Measurements from ENCODE around the gene MREG.

Gene MREG

GRCh38 chr2:216051350-216051749, 38.0 kb upstream of the MREG start:
- POLR2A ChIA-PET (ENCODE audit: low non-redundant PET): no interaction called here
- CTCF ChIA-PET: interaction anchor here (0.6 to 0.7 kb wide), 2 partner anchors 8 to 11 kb away, joined by 3 read pairs; no protein-coding TSS in a partner anchor
- H3K27ac ChIP-seq: no peak overlapping the region
- no peak for DNase-seq (ENCODE audit: low spot score)
- no peak for TF ChIP-seq CTCF (conservative IDR thresholded peaks at IDR 0.05; ENCODE audit: low read depth)

- no peak for DNase-seq (ENCODE audit: low spot score)
- TF ChIP-seq CTCF (conservative IDR thresholded peaks at IDR 0.05; ENCODE audit: low read depth): no peak
- no peak overlapping the region for H3K27ac ChIP-seq
- POLR2A ChIA-PET (ENCODE audit: low non-redundant PET): no interaction called here
- CTCF ChIA-PET: interaction anchor here (0.6 to 2.0 kb wide), 4 partner anchors 15 to 1431 kb away, joined by 3 to 7 read pairs (median 4); no protein-coding TSS in a partner anchor
Measured at GRCh38 chr2:216049452-216049851, 36.1 kb upstream of the MREG start.

GRCh38 chr2:216047397-216047796, 34.0 kb upstream of the MREG start:
- CTCF ChIA-PET: interaction anchor here (2.0 kb wide), 1 partner anchor 13 kb away, joined by 7 read pairs; no protein-coding TSS in a partner anchor

GRCh38 chr2:216044883-216045486, 31.6 kb upstream of the MREG start:
- H3K27ac ChIP-seq: no peak overlapping the region
- TF ChIP-seq CTCF (conservative IDR thresholded peaks at IDR 0.05; ENCODE audit: low read depth): no peak
- CTCF ChIA-PET: interaction anchor here (0.6 to 0.8 kb wide), 2 partner anchors 10 to 12 kb away, joined by 3 to 5 read pairs; no protein-coding TSS in a partner anchor
- no peak for DNase-seq (ENCODE audit: low spot score)
- POLR2A ChIA-PET (ENCODE audit: low non-redundant PET): no interaction called here

More at GRCh38 chr2:216047397-216047796, 34.0 kb upstream of the MREG start:
- no peak overlapping the region for H3K27ac ChIP-seq
- no peak for DNase-seq (ENCODE audit: low spot score)
- POLR2A ChIA-PET (ENCODE audit: low non-redundant PET): interaction anchor here (0.6 to 0.7 kb wide), 3 partner anchors 11 to 72 kb away, joined by 3 to 6 read pairs (median 4); no protein-coding TSS in a partner anchor
- TF ChIP-seq CTCF (conservative IDR thresholded peaks at IDR 0.05; ENCODE audit: low read depth): no peak

- H3K27ac ChIP-seq: no peak overlapping the region
- POLR2A ChIA-PET (ENCODE audit: low non-redundant PET): no interaction called here
- CTCF ChIA-PET: no interaction called here
Measured at GRCh38 chr2:216043949-216044348, 30.6 kb upstream of the MREG start.

GRCh38 chr2:216041438-216041837, 28.1 kb upstream of the MREG start:
- no peak overlapping the region for H3K27ac ChIP-seq
- ChIA-PET CTCF (interaction anchor here (0.6 kb wide), 1 partner anchor 507 kb away, joined by 4 read pairs; no protein-coding TSS in a partner anchor), POLR2A (ENCODE audit: low non-redundant PET) (no interaction called here)
- DNase-seq (ENCODE audit: low spot score): no peak
- no peak for TF ChIP-seq CTCF (conservative IDR thresholded peaks at IDR 0.05; ENCODE audit: low read depth)

More at GRCh38 chr2:216043949-216044348, 30.6 kb upstream of the MREG start:
- no peak for DNase-seq (ENCODE audit: low spot score)
- TF ChIP-seq CTCF (conservative IDR thresholded peaks at IDR 0.05; ENCODE audit: low read depth): no peak
